HG03175 (cell line): Measurements from ENCODE around the gene GALNT18.
A peak's percentile ranks its signal among the peaks of the same experiment; 100 is the strongest.

Experiments used
- ATAC-seq: cut with Tn5 transposase; IDR thresholded peaks from one replicate; pipeline ENCODE4 v1.9.1; 2021; ENCODE audit warnings: mild to moderate bottlenecking, moderate library complexity; ENCODE audit not compliant: unreplicated experiment

The GALNT18 gene

DNA sequence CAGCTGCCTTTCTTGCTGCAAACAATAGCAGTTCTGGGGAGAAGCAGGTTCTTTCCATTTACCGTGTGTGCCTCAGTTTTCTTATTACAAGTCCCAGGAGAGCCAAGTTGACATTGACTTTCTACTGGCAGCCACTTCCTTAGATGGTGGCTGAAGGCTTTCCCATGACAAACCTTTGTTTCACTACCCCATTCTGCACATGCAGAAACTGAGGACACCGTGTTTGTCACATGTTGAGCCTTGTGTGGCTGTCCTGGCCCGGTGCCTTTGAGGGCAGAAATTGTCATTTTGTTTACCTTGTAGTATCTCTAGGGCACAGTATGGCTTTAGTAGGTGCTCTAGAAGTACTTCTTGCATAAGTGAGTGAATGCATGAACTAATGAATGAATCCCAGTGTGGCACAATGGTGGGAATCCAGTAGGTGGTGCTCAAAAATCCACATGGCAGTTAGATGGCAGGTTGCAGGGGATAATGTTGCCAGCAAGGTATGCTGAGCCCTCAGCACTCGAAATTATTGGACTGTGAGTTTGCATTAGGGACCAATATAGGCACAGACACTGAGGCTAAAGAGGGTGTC is 370.3 kb downstream of the GALNT18 start:
- ATAC-seq = no peak

DNA sequence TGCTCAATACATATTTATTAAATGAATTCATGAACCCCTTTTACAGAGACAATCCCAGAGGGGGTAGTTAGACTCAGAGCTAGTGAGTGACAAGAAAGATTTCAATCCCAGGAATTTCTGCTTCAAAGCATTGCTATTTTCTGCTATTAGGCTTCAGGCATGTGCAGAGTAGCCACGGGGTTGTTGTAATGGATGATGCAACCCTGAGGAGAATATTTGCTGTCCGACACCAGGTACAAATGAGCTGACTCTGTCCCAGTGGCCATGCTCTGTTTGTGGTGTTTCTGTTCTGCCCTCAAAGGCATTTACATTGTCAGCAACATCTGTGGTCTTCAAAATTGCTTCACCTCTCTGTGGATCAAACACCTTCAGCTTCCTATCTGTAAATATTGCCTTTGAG is 371.3 kb downstream of the GALNT18 start:
- no peak for ATAC-seq

DNA sequence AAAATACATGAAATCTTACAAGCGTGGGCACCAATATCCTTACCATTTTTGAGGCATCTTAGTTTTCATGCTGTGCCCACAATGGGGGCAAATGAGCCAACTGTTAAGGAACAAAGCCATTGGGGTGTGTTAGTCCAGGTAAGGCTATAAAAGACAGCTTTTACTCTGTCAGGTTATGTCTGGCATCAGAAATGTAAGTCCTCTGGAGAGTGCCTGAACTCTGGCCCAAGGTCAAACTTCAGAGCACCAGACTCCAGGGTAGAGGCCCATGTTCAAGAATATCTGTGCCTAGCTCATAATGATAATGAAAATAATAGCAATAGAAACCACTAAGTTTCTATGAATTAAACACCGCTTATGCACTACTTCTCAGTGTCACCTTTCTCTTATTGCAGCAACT is 374.2 kb downstream of the GALNT18 start:
- ATAC-seq = no peak

DNA sequence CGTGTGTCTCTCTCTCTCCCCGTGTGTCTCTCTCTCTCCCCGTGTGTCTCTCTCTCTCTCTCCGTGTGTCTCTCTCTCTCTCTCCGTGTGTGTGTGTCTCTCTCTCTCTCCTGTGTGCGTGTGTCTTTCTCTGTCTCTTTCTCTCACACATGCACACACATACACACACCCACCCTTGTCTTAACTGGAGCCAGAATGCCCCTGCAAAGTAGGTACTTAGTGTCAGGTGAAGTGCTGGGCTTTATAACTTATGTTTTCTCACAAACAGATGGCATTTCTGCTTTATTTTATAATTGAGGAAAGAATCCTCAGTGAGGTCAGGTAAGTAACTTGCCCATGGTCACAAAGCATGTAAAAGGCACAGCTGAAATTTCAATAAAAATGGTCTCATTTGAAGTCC is 374.7 kb downstream of the GALNT18 start:
- ATAC-seq = no peak

DNA sequence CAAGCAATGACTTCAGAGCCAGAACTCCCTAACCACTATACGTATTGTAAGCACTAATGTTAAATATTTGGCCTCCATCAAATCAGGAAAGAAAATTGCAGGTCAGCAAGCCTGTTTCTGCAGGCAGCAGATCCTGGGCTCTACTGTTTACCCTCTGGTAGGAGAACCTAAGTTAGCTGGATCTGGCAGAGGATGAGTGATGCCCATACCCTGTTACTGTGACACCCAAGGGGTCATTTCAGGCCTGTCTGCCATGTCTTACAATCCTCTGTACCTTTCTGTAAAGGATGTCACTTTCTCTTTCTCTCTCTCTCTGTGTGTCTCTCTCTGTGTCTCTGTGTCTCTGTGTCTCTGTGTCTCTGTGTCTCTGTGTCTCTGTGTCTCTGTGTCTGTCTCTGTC is 375.6 kb downstream of the GALNT18 start:
- ATAC-seq = no peak

DNA sequence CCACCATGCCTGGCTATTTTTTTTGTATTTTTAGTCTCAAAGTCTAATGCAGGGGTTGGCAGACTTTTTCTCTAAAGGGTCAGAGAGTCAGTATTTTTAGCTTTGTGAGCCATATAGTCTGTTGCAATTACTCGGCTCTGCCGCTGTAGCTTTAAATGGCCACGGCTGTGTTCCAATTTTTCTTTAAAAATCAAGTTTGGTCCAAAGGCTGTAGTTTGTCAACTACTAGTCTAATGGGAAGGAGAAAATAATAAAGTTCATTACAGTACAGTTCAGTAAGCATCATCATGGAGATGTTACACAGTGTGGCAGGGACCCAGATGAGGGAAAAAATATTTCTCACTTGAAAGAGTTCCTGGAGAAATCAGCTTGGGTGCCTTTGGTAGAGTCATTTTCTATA is 376.4 kb downstream of the GALNT18 start:
- ATAC-seq = no peak

DNA sequence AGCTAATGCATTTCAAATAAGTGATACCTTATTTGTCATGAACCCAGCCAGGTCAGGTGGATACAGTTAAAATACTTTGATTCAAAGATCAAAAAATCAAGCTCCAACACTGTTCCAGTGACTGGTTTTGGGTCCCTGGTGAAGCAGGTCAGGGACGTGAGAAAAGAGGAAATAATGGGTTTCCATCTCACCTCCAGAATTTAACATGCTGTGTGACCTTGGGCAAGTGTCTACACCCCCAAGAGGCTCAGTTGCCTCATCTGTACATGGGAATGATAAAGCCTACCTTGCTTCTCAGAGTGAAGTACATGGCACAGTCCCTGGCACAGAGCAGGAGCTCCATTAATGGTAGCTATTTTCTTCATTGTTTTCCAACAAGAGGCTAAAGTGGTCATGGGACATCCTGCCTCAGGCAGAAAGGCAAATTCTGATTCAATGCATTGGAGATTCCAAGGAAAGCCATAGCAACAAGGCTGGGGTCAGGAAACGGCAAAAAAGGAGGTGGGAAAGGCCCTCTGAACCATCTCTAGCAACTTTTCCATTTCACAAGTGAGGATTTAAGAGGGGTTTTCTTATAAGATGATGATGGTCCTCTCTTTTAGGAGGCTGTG is 377.2 kb downstream of the GALNT18 start:
- peak; percentile 19 for ATAC-seq

DNA sequence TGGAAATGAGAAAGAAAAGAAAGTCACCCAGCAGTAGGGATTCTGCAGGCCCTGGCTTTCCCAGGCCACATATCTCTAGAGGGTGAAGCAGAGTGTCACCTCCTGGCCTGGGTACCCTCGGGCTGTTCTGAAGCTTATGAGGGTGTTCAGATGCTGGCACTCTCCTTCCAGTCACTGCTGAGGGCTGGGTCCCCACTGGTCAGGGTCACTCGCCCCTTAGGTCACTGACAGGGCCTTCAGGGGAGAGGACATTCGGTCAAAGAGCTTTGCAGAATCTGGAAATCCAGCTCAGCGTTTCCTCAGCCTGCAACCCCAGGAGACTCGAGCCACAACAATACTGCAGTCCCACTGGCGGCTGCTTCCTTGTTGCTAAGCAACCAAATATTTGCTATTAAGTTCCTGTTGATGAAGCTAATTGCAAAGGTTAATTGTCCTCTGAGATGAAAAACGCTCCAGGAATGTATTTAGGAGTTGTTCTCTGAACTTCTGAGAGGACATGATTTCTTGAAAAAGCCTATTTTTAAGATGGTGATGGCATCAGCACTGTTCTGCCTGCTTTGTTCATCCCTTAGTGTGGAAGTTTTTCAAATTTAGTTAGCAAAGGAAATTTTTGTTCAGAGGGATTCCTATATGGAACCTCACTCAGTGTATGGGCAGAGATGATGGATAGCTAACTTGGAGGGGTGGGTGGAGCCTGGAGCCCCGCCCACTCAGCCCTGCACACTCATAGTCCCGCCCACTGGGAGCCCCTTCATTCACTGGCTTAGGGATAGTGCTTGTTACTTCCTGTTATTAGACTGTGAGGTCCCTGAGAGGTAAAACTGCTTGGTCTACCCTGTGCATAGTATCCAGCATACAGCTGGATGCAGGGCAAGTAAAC is 378.0 kb downstream of the GALNT18 start:
- peak; percentile 70 for ATAC-seq

DNA sequence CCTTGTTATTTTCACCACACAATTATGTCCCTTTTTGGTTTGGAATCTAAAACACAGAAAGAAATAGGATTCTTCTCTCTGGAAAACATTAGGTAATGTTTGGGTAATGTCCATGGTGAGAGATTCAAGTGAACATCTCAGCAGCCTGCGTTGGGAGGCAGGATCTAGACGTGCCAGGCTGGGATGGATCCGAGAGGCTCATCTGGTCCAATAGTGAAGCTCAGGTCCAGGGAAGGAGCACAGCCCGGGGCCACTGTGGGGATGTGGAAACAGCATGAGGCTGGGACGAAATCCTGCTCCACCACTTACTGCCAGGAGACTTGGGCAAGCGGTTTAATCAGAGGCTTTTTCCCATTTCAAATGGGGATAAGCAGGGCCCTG is 378.6 kb downstream of the GALNT18 start:
- ATAC-seq = no peak

DNA sequence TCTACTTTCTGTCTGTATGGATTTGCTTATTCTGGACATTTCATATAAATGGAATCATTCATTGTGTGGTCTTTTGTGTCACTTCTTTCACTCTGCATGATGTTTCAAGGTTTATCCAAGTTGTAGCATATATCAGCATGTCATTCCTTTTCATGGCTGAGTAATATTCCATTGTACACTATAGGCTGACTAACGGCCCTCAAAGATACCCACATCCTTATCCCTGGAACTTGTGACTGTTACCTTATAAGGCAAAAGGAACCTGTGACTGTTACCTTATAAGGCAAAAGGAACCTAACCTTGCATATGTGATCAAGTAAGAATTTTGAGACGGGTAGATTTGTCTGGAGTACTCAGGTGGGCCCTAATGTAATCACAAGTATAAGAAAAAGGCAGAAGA is 380.5 kb downstream of the GALNT18 start:
- no peak for ATAC-seq

DNA sequence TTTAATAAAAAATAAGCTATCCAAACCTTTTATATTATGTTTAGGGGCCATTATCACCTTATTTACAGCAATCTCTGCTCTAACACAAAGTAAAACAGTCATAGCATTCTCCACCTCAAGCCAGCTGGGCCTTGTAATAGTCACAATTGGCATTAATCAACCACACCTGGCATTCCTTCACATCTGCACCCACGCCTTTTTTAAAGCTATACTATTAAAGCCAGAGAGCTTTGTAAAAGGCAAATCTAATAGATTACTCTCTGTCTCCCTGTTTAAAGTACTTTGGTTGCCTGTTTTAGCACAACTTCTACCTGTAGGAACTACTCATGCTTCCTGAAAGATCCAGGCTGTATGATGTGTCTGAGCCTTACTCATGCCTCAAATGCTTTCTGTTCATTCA is 381.8 kb downstream of the GALNT18 start:
- no peak for ATAC-seq

DNA sequence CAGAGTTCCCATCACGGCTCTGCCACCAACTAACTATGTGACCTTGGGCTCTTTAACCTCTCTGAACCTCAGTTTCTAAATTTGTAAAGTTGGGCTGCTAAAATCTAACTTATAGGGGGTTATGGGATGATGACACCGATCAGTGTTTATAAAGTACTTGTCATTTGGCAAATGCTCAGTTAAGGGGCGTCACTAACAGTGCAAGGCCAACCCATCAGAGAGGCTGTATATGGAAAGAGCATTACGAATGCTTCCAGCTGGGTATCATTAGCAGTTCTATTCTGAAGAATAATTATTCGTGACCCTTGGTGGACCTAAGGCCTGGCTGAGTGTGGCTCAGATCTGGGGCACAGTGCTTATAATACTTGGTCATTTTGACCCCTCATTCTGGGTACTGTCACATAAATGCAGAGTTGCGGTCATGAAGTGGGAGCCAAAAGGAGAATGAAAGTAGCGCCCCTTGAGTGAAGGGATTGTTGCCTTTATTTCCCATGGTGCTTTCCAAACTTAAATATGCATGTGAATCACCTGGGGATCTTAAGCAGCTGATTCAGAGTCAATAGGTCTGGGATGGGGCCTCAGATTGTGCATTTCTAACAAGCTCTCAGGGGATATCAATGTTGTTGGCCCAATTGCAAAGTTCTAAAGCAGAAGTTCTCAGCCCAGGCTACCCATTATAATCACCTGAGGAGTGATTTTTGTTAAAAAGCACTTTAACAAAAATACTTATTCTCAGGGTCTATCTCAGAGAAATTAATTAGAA is 384.6 kb downstream of the GALNT18 start:
- ATAC-seq = no peak

DNA sequence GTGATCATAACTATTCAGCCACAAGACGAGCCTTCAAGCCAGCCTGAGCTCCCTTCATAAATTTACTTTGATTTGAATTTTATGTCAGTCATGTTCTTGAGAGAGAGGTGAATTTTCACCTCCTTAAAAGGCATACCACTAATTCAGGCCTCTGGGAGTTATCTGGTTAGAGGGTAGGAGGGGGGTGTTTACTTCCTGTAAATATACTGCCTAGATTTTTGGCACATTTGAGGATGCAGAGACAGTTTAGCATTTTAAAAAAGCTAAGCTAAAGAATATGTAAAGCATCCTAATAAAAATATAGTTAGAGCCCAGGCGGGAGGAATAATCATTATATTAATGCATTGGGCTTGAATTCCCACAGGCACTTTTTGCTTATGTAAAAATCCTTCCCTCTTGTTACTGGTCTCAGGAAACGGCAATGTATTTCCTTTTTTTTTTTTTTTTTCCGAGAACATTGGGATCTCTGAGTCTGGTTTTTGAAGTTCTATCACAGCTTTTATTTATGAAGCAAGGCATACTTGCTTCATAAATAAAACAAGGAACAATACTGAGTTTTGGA is 385.2 kb downstream of the GALNT18 start:
- ATAC-seq = no peak

DNA sequence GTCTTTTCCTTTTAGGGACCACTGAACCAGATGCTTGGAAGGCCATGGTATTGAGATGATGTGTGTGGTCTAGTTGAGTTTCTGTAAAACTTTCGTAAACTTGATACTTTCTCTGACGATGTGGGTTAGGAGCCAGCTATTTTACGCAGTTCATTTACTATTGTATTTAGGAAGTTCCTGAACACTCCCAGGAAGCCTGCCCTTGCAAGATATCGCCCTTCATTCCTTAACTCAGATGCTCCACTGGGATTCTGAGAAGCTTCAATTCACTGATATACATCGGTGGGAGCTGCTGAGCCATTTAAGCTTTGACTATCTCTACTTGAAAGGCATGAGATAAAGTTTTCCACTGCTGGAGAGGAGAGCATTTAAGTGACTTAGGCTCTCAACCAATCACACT is 390.0 kb downstream of the GALNT18 start:
- no peak for ATAC-seq

DNA sequence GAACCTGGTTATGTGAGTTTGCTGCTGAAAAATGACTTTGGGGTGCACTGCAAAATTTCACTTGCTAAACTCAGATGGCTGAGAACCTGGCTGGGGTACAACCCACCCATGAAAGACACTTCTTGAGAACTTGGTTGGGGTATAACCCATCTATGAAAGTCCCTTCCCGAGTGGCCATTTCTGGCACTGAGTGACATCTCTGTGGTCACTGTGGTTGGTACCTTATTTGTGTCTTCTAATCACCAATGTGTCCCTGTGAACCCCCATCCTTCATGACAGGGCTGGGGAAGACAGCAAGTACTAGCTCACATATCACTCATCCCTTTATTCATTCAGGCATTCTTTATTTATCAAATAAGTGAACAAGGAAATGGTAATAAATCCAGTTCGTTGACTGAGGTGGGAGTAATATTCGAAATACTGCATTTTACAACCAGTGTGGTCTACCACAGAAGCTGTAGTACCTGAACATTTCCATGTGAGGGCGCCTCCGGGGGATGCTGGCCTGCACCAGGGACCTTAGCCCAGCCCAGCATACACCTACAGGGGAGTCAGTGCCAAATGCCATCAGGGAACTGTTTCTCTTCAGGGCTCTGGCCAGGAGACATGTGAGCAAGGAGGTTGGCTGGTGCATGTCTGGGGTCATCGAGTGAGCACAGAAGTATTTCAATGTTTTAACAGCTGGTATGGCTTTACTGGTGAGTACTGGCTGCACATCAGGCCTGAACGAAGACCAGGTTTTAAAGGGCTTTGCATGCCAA is 390.8 kb downstream of the GALNT18 start:
- peak; percentile 51 for ATAC-seq

DNA sequence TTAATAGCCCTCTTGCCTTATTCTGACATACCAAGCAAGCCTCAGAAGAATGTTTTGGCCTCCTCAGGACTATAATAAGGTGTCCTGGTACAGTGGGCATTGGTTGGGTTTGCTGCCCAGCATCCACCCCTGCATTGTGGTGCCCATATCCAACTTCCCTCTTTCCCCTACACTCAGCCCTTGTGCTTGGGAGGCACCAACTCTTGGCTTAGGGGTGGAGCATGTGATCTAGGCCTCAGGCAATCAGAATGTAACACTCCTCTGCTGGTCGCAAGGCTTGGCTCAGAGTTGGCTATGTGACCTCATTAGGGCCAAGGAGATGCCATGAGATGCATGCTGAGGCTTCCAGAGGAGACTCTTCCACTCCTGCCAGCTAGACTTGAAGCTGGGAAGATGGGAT is 391.7 kb downstream of the GALNT18 start:
- no peak for ATAC-seq

DNA sequence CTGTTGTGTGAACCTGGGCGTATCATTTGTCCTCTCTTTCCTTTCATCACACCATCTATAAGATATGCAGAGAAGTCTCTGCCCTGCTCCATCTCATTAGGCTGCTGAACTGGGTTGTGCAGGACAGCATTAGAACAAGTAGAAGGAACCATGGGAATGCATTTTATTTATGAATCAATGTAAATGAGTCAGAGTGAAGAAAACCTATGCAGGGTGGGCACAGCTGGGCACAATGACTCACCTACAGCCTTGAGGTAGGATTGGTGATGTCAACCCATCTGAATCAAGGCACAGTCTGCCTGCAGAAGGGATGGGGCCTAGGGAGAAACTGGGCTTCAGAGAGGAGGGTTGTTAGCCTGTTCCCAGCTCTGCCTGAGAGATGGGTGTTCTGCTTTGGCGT is 392.2 kb downstream of the GALNT18 start:
- no peak for ATAC-seq

DNA sequence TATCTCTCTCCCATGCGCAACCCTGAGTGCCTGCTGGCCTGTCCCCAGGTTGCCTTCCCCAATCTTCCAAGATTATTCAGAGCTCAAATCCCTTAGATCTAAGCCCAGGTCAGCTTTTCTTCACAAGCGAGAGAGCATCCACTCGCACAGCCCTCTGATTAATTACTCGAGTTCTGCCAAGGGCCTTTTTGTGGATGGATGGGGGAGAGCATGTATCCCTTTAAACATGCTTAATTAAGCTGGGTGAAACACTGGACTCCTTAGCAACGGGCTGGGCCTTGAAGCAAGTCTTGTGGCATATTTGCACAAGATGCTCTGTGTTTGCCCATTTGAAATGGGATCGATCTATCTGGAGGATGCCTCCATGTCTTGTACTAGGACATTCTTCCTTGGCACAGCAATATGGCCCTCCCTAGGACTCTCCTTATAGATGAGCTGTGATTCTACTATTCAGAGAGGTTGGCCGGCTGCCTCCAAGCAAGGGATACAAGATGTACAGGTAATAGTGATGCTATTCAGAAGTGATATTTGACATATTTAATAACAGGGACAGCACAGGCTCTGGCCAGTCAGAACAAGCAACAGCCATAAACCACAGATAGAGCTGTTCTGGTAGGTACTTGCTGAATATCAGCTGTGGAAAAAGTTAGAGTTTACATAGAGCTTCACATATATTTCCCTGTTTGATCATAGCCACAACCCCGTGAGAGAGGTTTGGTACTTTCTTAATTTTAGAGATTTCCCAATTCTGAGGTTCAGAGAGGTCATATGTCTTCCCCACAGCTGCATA is 394.3 kb downstream of the GALNT18 start:
- no peak for ATAC-seq
